NCI-H748 (cell line): ENCODE results near the gene EPHA5.
"Not testable (repeated sequence)": the region's sequence is repeated elsewhere in the genome, so short reads cannot be mapped to it uniquely, and the experiment has no call there.

Experiments
- DNase-seq: peaks from one replicate; lab custom pipeline; 2025; ENCODE audit not compliant: unreplicated experiment; lab: John Stamatoyannopoulos, UW

Gene EPHA5

GRCh38 chr4:65386927-65387326 lies 283.4 kb downstream of the EPHA5 start:
- no peak for DNase-seq

GRCh38 chr4:65383589-65384305 lies 286.5 kb downstream of the EPHA5 start:
- DNase-seq = no peak

- DNase-seq = no peak
Measured at GRCh38 chr4:65381648-65382047, 288.6 kb downstream of the EPHA5 start.

- DNase-seq = no peak
Measured at GRCh38 chr4:65370709-65371108, 299.6 kb downstream of the EPHA5 start.

GRCh38 chr4:65367306-65367705 lies 303.0 kb downstream of the EPHA5 start:
- DNase-seq = no peak

- DNase-seq = no peak
Measured at GRCh38 chr4:65358914-65359313, 311.4 kb downstream of the EPHA5 start.

- no peak for DNase-seq
Measured at GRCh38 chr4:65353098-65353497, 317.2 kb downstream of the EPHA5 start.

GRCh38 chr4:65344278-65344825 lies 325.9 kb downstream of the EPHA5 start:
- DNase-seq = no peak

GRCh38 chr4:65343342-65343741 lies 326.9 kb downstream of the EPHA5 start:
- DNase-seq = no peak

GRCh38 chr4:65341557-65341956 lies 328.7 kb downstream of the EPHA5 start:
- DNase-seq = no peak

- DNase-seq = no peak
Measured at GRCh38 chr4:65340382-65341109, 329.7 kb downstream of the EPHA5 start.

GRCh38 chr4:65337371-65337770 lies 332.9 kb downstream of the EPHA5 start:
- no peak for DNase-seq

- DNase-seq = no peak
Measured at GRCh38 chr4:65336465-65336864, 333.8 kb downstream of the EPHA5 start.

GRCh38 chr4:65316534-65316933 lies 353.8 kb downstream of the EPHA5 start:
- DNase-seq = no peak

GRCh38 chr4:65311120-65311519 lies 359.2 kb downstream of the EPHA5 start:
- DNase-seq = no peak

GRCh38 chr4:65310586-65310985 lies 359.7 kb downstream of the EPHA5 start:
- no peak for DNase-seq

GRCh38 chr4:65308626-65309025 lies 361.7 kb downstream of the EPHA5 start:
- not testable (repeated sequence) for DNase-seq

- no peak for DNase-seq
Measured at GRCh38 chr4:65302145-65302544, 368.1 kb downstream of the EPHA5 start.

- no peak for DNase-seq
Measured at GRCh38 chr4:65296246-65296645, 374.0 kb downstream of the EPHA5 start.

GRCh38 chr4:65287071-65287470 lies 383.2 kb downstream of the EPHA5 start:
- no peak for DNase-seq
